Activated CD4-positive, alpha-beta T cell treated with anti-CD3 and anti-CD28 coated beads for 1 hour (primary cell): ENCODE data around the gene VMAC.

Experiments
- DNase-seq: peaks from one replicate; pipeline ENCODE4 v3.0.0-alpha.2; 2020

VMAC gene

GRCh38 chr19:5907241-5907640 is 2.6 kb downstream of the VMAC start:
- DNase-seq, result no peak

GRCh38 chr19:5908773-5909442 is 4.2 kb downstream of the VMAC start:
- no peak for DNase-seq

- no peak for DNase-seq
Measured at GRCh38 chr19:5910638-5910907, 5.9 kb downstream of the VMAC start.

GRCh38 chr19:5911366-5911765 is 6.7 kb downstream of the VMAC start:
- DNase-seq, result no peak

- DNase-seq, result no peak
Measured at GRCh38 chr19:5913739-5914357, 9.2 kb downstream of the VMAC start, which contains the start of gene CAPS. TSS of gene CAPS (plus strand) at chr19:5914254. CDS start at chr19:5914407, 153 bp downstream.

GRCh38 chr19:5914358-5914774 is 9.7 kb downstream of the VMAC start:
- no peak for DNase-seq

DNA sequence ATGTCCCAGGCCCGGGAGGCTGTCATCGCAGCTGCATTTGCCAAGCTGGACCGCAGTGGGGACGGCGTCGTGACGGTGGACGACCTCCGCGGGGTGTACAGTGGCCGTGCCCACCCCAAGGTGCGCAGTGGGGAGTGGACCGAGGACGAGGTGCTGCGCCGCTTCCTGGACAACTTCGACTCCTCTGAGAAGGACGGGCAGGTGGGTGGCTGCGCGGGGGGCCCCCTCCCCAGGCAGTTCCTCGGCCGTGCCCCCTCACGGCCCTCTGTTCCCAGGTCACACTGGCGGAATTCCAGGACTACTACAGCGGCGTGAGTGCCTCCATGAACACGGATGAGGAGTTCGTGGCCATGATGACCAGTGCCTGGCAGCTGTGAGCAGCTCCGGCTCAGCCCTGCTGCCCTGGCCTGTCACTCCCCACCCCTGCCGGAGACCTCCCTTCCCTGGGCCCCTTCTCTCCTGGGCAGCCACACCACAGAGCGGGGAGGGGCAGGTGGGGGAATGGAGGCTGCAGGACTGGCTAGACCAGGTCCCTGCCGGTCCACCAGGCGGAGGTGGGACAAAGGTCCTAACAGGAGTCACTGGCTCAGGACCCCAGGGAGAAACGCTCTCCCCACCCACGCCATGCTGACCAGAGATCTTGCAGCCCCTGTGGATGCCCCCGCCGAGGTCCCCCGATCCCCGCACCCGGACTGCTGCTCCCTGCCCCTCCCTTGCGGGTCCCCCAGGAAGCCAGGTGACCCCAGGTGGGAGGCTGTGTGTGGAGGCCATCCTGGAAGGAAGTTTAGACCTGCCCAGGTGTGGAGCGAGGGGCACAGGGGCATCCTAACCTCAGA is 10.5 kb downstream of the VMAC start:
- DNase-seq, result no peak

DNA sequence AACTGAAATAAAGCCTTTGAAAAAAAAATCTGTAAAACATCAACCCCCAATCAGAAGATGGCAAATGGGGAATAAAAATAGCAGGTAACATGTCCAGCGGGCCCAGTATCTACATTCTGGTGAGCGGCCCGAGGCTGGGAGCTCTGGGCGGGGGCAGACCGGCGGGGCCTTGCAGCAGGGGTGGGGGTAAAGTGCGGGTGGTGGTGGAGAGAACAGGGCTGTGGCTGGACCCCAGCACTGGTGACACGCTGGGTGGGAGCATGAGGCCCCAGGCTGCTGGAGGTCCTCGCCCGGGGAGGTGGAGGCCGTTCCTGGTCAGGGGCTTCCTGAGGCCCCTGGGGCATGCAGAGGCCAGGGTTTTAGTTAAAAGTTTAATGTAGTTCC is 11.1 kb downstream of the VMAC start:
- DNase-seq, result no peak

DNA sequence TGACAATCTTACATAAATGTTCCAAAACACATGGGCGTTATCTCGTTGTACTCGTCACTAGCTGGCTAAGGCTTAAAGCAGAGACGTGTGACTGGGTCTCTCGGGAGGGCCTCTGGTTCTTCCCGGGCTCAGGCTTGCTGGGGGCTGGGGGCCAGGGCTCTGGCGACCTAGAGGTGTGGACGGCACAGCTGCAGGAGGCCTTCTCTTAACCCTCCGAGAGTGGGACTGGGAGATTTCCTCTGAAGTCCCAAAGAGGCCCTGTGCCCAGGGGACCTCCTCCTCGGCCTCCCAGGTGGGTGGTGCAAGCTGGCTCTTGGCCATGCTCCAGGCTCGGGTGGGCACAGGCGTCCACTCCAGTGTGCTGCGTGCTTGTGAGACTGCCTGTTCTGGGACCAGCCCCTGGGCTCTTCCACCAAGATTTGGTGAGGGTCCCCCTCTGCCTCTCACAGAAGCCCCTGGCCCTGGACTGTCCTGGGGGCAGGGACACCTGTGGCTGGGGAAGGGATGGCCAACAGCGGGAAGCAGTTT is 11.6 kb downstream of the VMAC start:
- DNase-seq, result no peak

DNA sequence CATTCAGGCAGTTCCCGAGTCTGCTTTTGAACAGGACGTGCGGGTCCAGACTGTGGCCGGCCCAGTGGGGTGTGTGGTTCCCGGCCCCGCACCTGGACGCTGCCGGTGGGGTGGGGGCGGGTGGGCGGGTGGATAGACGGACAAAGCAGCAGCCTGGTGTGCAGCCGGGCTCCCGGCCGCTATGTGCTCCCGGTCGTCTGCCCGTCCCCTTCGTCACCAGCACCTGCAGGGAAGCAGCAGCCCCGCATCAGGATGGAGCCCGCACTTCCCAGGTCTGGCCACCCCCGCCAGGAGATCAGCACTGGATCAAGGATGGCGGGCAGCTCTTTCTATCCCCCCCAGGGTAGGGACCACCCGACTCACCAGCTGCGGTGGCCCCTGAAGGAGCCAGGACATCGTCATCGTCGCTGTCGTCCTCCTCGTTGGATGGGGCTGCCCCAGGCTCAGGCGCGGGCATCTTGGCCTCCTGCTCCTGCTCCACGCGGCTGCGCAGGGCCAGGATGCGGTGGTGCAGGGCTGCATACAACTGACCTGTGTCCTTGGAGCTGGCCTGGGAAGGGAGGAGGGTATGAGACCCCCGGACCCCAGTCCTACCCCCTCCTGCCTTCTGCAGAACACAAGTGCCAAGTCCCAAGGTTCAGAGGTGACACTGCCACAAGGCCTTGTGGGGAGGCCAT is 12.9 kb downstream of the VMAC start:
- no peak for DNase-seq

DNA sequence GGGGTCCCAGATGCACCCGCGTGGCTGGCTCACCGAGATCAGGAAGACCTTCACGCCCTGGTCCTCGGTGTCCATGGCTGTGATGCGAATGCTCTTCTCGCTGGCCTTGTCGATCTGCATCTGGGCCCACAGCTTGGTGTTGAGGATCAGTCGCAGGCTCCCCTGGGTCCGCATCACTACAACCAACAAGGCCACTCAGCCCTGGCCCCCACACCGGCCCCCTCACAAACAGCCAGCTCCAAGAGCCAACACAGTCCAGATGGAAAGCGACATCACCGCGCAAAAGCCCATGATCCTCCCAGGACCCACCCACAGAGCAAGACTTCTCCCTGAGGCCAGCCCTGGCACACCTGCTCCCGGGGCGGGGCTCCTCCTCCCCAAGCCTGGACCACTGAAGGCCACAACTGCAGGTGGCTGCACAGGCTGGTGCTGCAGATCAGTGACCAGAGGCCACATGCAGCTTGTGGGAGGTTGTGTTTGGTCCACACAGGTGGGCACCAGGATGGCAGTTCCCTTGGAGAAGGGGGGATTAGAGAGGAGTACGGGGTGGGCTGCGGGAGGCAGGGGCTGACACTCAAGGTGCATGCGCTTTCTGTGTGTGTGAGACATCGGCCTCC is 13.9 kb downstream of the VMAC start:
- no peak for DNase-seq

DNA sequence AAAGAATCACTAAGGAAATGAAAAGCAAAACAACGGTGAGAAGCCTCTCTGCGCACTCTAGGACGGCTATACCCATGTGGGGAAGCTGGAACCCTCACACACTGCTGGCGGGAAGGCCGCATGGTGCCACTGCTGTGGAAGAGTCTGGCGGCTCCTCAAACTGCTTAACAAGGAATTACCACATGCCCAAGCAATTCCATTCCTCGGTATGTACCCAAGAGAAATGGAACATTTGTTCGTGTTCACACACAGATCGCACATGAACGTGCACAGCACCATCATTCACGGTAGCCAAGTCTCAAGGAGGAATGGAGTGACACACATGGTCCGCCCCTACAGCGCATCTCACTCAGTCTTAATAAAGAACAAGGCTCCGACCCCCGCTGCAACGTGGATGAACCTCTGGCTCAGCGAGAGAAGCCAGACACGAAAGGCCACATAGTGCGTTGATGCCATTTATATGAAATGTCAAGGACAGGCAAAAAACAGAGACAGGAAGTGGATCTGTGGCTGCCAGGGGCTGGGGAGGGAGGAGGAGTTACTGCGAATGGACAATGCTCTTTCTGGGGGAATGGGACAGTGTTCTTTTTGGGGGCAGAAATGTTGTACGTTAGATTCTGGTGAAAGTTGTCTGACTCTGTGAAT is 17.0 kb downstream of the VMAC start:
- no peak for DNase-seq

DNA sequence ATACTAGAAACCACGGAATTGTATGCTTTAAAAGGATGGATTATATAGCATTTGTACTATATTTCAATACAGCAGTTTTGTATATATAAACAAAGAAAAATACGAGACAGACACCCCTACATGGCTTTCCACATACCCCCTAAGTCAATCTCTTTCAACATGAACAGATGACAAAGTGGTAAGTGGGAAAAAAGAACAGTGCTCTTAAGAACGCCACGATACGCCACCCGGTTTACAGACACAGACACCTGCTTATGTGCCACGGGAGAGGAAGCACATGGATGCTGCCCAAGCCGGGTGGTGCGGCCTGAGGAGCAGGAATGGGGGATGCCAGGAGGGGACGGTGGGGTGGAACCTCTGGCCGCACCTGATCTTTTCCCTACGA is 17.5 kb downstream of the VMAC start:
- no peak for DNase-seq

- DNase-seq, result no peak
Measured at GRCh38 chr19:5923356-5923755, 18.7 kb downstream of the VMAC start.

DNA sequence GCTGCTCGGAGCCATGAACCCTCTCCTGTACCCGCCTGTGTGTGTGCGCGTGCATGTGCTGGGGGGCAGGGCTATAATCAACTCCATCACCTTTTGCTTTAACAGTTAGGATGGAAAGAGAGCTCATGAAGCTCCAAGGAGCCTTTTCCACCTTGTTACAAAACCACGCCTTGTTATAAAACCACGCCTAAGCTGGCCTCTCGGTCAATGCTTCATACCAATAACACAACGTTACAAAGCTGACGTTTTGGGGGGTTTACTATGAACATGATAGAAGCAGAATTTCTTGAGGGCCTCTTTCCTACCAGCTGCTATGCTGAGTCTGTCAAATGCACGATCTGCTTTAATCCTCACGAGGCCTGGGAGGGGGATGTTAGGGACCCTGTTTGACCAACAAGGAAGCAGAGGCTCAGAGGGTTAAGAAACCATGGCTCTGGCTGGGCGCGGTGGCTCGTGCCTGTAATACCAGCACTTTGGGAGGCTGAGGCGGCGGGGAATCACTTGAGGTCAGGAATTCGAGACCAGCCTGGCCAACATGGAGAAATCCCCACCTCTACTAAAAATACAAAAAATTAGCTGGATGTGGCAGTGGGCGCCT is 21.3 kb downstream of the VMAC start:
- DNase-seq, result no peak

DNA sequence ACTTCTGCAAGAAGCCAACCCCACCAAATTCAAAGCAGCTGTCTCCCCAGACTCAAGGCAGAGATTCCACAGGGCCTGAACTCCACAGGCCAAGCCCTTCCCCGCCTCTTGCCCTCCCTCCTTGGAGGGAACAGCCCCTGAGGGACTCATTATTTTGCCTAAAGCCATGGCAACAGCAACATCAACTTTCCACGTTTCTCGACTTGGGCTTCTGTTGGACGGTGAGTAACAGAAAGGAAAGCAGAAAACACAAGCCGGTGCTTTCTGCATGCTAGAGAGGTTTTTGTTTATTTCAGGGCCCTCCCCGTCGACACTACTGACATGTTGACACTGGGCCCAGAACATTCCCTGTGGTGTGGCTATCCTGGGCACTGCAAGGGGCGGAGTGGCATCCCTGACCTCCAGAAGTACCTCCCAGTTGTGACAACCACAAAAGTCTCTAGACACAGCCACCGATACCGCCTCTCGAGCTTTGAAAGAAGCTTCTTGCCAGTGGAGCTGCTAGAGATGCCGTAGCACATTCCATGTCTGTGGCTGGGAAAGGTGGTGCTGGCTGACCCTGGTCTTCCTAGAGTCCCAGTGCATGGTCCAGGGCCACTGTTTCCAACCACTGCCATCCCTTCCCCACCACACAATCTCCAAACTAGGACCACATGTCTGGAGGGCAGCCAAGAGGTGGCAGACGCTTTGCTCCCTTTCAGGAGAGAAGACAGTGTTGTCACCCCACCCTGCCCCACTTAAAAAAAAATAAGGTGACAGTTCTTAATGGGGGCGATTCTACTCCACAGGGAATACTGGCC is 22.2 kb downstream of the VMAC start:
- no peak for DNase-seq

GRCh38 chr19:5927441-5927821 is 22.8 kb downstream of the VMAC start:
- DNase-seq, result no peak

GRCh38 chr19:5929179-5929578 is 24.5 kb downstream of the VMAC start:
- DNase-seq, result no peak

DNA sequence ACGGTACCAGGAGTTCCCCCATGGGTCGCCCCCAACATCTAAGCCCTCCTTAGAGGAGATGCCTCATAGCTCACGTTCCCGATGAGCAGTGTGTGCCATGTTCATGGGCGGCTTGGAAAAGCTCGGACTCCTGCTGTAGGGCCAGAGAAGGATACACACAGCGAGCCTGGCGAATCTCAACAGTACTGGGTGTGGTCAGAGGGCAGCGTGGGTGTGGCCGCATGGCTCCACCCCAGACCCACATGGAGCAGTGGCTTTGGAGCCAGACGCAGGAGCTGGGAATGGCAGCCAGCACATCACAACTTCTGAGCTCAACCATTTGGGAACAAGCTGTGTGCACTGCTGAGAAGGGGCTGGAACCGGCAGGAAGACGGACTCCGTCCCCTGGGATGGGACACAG is 25.0 kb downstream of the VMAC start:
- DNase-seq, result no peak

GRCh38 chr19:5931251-5931650 is 26.6 kb downstream of the VMAC start:
- no peak for DNase-seq

GRCh38 chr19:5932146-5932545 is 27.5 kb downstream of the VMAC start:
- DNase-seq, result no peak
